ENCODE measurements around the gene MLEC.
A peak's percentile ranks its signal among the peaks of the same experiment; 100 is the strongest.

MLEC gene

GRCh38 chr12:120642826-120643225, 44.1 kb upstream of the MLEC start:
- Histone ChIP-seq H3K9me3 (ENCODE audit: severe bottlenecking) (no peaks in the 10 kb centered on the region), H3K4me3 (ENCODE audit: severe bottlenecking) (no peak overlapping the region), H3K36me3 (ENCODE audit: low read depth) (no peaks in the 10 kb centered on the region), H3K27ac (ENCODE audit: poor library complexity, severe bottlenecking) (no peak overlapping the region), H3K4me1 (ENCODE audit: insufficient read depth, poor library complexity, severe bottlenecking) (peaks cover 5% of the 10 kb centered on the region), H3K27me3 (ENCODE audit: insufficient read depth, poor library complexity, severe bottlenecking) (peaks cover 15% of the 10 kb centered on the region)
- no peak for DNase-seq (ENCODE audit: low spot score)
- TF ChIP-seq CTCF (IDR thresholded peaks at IDR 0.05; ENCODE audit: poor library complexity, severe bottlenecking): no peak
- ATAC-seq (ENCODE audit: low read depth): no peak

GRCh38 chr12:120643574-120643973, 43.4 kb upstream of the MLEC start:
- no peaks in the 10 kb centered on the region for H3K9me3 ChIP-seq (ENCODE audit: severe bottlenecking)
- H3K4me3 ChIP-seq (ENCODE audit: severe bottlenecking): no peak overlapping the region
- no peak for TF ChIP-seq CTCF (IDR thresholded peaks at IDR 0.05; ENCODE audit: poor library complexity, severe bottlenecking)
- no peak for ATAC-seq (ENCODE audit: low read depth)
- peaks cover 5% of the 10 kb centered on the region for H3K4me1 ChIP-seq (ENCODE audit: insufficient read depth, poor library complexity, severe bottlenecking)
- DNase-seq (ENCODE audit: low spot score): no peak
- peaks cover 15% of the 10 kb centered on the region for H3K27me3 ChIP-seq (ENCODE audit: insufficient read depth, poor library complexity, severe bottlenecking)
- no peaks in the 10 kb centered on the region for H3K36me3 ChIP-seq (ENCODE audit: low read depth)
- H3K27ac ChIP-seq (ENCODE audit: poor library complexity, severe bottlenecking): no peak overlapping the region

- peaks cover 5% of the 10 kb centered on the region for H3K4me1 ChIP-seq (ENCODE audit: insufficient read depth, poor library complexity, severe bottlenecking)
- no peak overlapping the region for H3K27ac ChIP-seq (ENCODE audit: poor library complexity, severe bottlenecking)
- no peaks in the 10 kb centered on the region for H3K9me3 ChIP-seq (ENCODE audit: severe bottlenecking)
- DNase-seq (ENCODE audit: low spot score) (no peak), ATAC-seq (ENCODE audit: low read depth) (no peak)
- H3K36me3 ChIP-seq (ENCODE audit: low read depth): no peaks in the 10 kb centered on the region
- no peak overlapping the region for H3K4me3 ChIP-seq (ENCODE audit: severe bottlenecking)
- peaks cover 15% of the 10 kb centered on the region for H3K27me3 ChIP-seq (ENCODE audit: insufficient read depth, poor library complexity, severe bottlenecking)
- TF ChIP-seq CTCF (IDR thresholded peaks at IDR 0.05; ENCODE audit: poor library complexity, severe bottlenecking): no peak
Observed at GRCh38 chr12:120646044-120646443, 40.9 kb upstream of the MLEC start.

- no peak for DNase-seq (ENCODE audit: low spot score)
- Histone ChIP-seq H3K4me1 (ENCODE audit: insufficient read depth, poor library complexity, severe bottlenecking) (peaks cover 4% of the 10 kb centered on the region), H3K27ac (ENCODE audit: poor library complexity, severe bottlenecking) (no peak overlapping the region), H3K27me3 (ENCODE audit: insufficient read depth, poor library complexity, severe bottlenecking) (peaks cover 5% of the 10 kb centered on the region), H3K36me3 (ENCODE audit: low read depth) (no peaks in the 10 kb centered on the region), H3K4me3 (ENCODE audit: severe bottlenecking) (no peak overlapping the region), H3K9me3 (ENCODE audit: severe bottlenecking) (no peaks in the 10 kb centered on the region)
- TF ChIP-seq CTCF (IDR thresholded peaks at IDR 0.05; ENCODE audit: poor library complexity, severe bottlenecking): no peak
- no peak for ATAC-seq (ENCODE audit: low read depth)
Observed at GRCh38 chr12:120647375-120647755, 39.6 kb upstream of the MLEC start.

- H3K27ac ChIP-seq (ENCODE audit: poor library complexity, severe bottlenecking): no peak overlapping the region
- ATAC-seq (ENCODE audit: low read depth): no peak
- H3K27me3 ChIP-seq (ENCODE audit: insufficient read depth, poor library complexity, severe bottlenecking): peaks cover 2% of the 10 kb centered on the region
- H3K4me1 ChIP-seq (ENCODE audit: insufficient read depth, poor library complexity, severe bottlenecking): peaks cover 4% of the 10 kb centered on the region
- H3K9me3 ChIP-seq (ENCODE audit: severe bottlenecking): no peaks in the 10 kb centered on the region
- no peaks in the 10 kb centered on the region for H3K36me3 ChIP-seq (ENCODE audit: low read depth)
- DNase-seq (ENCODE audit: low spot score): no peak
- H3K4me3 ChIP-seq (ENCODE audit: severe bottlenecking): no peak overlapping the region
- peak; percentile 73 for TF ChIP-seq CTCF (IDR thresholded peaks at IDR 0.05; ENCODE audit: poor library complexity, severe bottlenecking)
Observed at GRCh38 chr12:120649442-120650232, 37.3 kb upstream of the MLEC start.
